GM18520 (cell line): ENCODE measurements around the gene TMIGD1.

Experiments used
- ATAC-seq: cut with Tn5 transposase; IDR thresholded peaks from one replicate; pipeline ENCODE4 v1.9.1; 2021; ENCODE audit not compliant: unreplicated experiment

TMIGD1 gene

GRCh38 chr17:30333503-30334360 is at the start of gene TMIGD1:
TMIGD1 (minus strand) TSS chr17:30334057; CDS start chr17:30332133, 1,924 bp downstream.
- no peak for ATAC-seq

DNA sequence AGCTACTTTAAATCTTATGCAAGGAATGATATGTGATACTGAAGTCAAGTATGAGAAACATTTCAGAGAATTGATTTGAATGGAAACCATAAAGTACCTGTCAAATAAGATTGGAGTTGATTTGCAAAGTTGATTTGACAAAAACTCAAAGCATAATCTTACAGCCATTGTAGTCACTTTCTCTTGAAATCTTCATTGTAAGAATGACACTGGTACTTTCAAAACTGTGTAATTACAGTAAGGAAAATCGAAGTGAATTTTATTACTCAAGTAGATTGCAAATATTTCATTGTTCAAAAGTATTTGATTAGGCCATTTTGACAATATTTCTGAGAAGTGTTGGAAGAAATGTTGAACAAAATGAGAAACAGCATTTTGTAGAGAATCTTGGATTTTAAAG is 48.5 kb upstream of the TMIGD1 start:
- no peak for ATAC-seq

GRCh38 chr17:30381340-30381659 is 47.4 kb upstream of the TMIGD1 start:
- no peak for ATAC-seq

- ATAC-seq = no peak
Measured at GRCh38 chr17:30380643-30381339, 46.9 kb upstream of the TMIGD1 start.

- ATAC-seq = no peak
Measured at GRCh38 chr17:30379903-30380381, 46.1 kb upstream of the TMIGD1 start.

DNA sequence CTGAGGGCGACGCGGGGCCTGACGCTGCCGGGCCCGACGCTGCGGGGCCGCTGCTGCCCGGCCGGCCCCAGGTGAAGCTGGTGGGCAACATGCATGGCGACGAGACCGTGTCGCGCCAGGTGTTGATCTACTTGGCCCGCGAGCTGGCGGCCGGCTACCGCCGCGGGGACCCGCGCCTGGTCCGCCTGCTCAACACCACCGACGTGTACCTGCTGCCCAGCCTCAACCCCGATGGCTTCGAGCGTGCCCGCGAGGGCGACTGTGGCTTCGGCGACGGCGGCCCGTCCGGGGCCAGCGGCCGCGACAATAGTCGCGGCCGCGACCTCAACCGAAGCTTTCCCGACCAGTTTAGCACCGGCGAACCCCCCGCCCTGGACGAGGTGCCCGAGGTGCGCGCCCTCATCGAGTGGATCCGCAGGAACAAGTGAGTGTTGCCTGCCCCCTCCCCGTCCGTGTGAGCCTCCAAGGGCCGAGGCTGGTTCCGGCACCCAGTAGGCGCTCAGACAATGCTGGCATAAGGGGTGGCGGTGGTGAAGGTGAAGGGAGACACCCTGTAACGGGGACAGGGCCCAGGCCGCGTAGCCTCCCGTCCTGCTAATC is 45.5 kb upstream of the TMIGD1 start:
- no peak for ATAC-seq

DNA sequence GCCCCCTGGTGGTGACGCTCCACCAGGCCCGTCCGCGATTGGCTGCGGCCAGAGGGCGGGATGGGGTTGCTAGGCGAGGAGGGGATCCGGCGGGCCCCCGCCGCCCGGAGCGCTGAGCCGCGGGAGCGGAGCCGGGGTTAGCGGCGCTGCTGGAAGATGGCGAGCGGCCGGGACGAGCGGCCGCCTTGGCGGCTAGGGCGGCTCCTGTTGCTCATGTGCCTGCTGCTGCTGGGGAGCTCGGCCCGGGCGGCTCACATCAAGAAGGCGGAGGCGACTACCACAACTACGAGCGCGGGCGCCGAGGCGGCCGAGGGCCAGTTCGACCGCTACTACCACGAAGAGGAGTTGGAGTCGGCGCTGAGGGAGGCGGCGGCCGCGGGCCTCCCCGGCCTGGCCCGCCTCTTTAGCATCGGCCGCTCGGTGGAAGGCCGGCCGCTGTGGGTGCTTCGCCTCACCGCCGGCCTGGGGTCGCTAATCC is 45.0 kb upstream of the TMIGD1 start, which contains the start of gene CPD:
CPD (plus strand) TSS at position 103 of the 478 bp plus-strand sequence; CDS start at position 157, 54 bp downstream.
- ATAC-seq = peak; percentile 76

DNA sequence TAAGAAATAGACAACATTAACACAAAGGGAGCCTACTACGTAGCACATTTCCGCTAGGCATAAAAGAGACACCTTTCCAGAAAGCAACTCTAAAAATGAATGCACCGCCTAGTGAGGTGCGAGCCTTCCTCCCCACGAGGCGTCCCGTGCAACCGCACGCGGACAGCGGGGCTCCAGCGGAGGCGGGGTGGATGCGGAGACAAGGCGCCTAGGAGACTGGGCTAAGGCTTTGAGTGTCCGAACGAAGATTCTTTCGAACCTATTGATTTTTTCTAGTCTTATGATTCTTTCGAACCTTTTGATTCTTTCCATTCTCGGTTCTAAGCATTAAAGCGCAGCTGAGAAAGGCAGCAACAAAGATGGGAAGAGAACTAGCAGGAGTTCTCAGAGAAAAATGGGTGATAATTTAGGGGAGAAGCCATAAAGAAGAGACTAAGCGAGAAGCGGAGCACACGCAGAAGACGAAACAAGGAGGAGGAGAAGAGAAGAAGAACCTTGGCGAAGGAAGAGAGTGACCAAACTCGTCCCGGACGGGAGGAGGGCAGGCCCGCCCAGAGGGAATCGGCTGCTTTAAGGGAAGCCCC is 44.5 kb upstream of the TMIGD1 start:
- no peak for ATAC-seq

- ATAC-seq = no peak
Measured at GRCh38 chr17:30377574-30378240, 43.9 kb upstream of the TMIGD1 start.

DNA sequence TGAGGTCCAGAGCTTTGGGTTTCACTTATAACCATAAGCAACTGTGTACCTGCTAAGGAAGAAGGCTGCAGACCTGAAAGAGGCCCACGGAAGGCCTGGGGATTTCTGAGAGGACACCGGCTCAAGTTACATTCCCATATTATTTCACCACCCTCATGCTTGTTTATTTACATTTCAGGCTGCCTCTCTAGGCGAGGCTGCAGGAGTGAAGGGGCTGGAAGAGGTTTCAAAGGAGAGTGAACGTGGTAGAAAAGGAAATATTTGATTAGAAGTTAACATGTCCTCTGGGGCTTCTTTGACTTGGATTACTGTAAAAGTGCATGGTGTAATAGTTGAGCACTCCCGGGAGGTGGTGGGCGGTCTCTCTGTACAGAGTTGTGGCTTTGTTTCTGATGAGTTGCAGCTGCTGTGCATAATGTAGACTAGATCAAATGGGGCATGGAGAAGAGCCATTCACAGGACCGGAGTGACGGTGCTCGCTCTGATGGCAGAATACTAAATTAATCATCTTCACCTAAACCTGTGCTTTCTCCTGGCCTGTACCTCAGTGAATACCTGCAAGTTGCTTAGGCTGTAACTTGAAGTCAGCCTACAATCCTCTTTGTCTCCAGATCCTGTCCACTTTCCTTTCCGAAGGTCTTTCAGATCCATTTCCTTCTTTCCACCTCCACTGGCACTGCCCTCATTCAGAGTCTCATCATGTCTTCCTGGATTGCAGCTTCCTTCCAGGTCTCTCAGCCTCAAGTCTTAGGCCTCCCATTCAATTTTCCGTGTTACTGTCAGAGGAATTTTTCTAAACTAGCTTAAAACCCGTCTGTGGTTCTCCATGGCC is 43.0 kb upstream of the TMIGD1 start:
- ATAC-seq = no peak

DNA sequence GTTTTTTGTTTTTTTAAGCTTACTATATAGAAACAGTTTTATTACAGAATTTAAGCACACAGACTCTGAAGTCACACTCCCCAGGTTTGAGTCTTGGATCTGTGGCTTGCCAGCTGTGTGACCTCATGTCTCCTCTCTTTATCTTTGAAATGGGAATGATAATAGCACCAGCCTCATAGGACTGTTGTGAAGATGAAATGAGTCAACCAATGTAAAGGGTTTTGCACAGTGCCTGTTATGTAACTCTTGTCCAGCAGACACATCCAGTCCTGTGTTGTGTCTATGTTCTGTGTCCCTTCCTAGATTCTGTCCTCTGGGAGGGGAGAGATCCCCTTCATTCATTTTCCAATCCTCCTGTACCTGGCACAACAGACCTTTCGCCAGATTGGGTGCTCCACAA is 41.8 kb upstream of the TMIGD1 start:
- ATAC-seq = no peak

DNA sequence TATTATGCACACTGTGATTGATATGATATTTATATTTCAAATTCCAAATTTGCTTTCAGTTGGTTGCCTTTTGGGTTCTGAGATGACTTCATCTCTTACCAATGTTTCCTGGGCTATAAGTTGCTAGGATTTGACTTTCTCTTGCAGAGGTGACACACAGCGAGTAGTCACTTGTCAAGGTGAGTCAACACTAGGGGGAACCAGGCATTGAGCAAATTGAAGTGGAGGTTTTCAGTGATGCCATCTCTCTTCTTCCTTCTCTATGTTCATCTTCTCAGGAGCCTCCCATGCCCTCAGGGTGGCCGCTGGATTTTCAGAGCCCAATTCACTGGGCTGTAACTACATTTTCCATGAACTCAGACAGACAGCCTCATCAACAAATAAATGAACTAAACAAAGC is 38.9 kb upstream of the TMIGD1 start:
- no peak for ATAC-seq

DNA sequence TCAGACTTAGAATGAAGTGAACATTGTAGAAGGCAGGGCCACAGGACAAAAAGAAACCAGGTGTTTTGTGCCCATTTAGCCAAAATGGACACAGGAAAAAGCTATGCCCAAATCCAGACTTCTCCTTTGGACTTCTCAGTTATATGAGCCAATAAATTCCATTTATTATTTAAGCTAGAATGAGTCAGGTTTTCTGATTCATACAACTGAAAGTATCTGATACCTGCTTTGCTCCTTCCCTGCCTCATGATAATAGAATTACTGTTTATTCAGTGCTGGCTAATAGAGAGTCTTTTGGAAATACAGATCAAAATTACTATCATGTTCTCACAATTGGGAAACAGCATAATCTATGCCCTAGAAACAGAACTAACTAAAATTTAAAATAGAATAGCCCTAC is 36.1 kb upstream of the TMIGD1 start:
- no peak for ATAC-seq

DNA sequence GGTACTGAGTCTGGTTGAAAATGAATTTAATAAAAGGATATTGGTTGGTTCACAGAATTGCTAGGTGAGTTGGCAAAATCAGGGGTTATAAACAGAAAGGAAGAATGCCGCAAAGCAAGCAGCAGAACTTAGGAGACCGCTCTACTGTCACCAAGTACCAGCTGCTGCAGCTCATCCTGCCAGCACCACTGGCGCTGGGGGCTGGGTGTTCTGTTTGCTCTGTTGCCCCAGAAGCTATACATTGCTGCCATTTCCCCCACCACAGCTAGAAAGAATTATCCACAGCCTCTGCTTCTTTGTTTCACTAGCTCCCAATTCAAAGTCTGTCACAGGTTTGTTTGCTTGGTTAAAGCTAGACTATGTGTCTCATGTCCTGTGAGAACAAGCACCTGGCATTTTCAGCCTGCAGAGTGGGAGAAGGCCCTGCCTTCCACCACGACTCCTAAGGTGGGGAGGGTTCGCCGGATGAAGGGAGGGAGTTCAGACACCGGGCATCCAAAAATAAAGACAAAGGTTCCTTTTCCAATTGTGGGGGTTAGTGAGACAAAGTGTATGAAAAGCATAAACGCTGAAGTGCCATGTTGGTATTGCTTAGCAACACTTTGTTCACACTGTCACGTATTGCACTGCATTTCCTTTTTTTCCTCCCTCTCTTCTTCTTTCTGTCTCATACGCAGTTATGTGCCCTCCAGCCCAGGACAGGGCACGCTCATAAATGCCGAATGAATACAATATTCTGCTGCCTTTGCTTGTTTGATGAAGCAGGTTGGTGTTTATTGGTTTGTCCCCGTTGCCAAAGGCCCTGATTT is 35.3 kb upstream of the TMIGD1 start:
- no peak for ATAC-seq

DNA sequence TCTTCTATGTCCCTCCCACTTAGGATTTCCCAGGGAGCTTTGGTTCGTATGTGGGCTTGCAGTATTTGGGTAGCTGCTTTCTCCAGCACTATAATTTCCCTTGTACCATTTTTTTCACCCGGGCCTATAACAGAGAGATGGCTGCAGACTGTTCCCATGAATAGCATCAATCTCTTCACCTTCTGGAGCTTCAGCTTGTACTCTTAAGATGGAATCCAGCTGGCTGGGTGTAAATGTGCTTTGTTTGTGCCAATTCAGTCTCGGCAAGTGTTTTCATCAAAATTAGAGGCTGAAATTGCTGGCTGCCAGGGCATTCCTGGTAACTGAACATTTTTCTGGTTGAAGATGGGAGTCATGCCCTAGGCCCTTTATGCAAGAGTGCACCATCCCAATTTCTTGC is 32.7 kb upstream of the TMIGD1 start:
- no peak for ATAC-seq

DNA sequence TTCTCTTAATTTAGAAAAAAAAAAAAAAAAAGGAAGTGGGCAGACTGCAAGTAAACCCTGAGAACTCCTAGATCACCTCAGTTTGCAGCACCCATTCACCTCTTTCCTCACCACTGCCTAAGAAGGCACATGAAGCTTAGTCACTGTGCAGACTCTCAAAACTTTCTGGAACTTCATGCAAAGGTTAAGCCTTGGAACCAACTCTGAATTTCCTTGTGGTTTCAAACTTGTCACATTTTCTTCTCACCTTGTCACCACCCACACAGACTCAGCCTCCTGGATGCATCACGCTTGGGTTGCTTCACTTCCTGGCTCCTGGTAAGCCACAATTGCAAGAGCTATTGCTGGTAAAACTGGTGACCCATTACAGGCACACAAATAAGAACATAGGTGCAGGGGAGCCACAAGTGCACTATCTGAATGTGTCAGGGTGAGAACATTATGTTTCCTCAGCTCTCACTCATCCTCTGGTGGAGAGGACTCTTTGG is 29.9 kb upstream of the TMIGD1 start:
- ATAC-seq = peak; percentile 88

DNA sequence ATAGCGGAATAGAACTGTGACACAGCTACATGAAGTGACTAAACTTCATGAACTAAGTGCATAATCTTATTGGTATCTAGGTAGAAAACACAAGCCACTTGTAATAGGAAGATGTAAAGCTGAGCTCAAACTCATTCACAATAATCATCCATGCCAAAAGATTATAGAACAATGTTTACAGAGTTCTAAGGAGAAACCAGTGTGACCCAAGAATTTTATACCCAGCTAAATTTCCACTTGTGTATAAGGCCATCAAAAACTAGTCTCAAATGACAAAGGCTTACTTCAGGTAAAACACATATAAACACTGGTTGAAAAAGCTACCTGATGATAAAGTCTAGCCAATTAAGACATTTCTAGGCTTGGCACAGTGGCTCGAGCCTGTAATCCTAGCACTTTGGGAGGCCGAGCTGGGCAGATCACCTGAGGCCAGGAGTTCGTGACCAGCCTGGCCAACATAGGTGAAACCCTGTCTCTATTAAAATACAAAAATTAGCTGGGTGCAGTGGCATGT is 28.0 kb upstream of the TMIGD1 start:
- ATAC-seq = no peak

DNA sequence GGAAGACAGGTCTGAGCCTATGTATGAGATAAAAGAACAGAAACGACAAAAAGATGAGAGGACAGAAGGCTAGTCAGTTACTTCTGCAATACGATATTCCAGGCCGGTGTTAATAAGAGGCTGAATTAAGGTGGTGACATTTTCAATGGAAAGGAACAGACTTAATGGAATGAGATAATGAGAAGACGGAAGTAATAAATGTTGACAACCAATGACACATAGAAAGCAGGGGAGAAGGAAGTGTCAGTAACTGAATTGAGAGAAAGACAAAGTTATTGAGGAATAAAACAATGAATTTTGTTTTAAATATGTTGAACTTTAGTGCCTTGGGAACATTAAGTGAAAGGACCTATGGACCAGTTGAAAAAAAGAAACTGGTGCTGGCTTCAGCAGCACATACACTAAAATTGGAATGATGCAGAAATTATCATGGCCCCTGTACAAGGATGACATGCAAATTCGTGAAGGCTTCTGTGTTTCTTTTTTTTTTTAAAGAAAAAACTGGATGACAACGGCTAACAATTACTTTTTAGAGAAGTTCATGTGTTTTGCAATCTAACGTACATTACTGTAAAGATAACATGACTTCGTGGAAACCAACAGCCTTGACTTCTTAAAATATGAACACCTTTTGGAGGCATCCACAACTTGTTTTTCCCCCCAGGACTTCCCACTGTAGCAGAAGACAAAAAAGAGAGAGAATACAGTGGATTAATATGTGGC is 26.4 kb upstream of the TMIGD1 start:
- ATAC-seq = no peak
